Right lung (tissue), 5 donors: Measurements from ENCODE around the gene DUS2. TPM values are rescaled to one million over a fixed set of nuclear protein-coding genes. Genes with fewer than 3 reads are reported as not detected.
"Not testable (repeated sequence)": the region's sequence is repeated elsewhere in the genome, so short reads cannot be mapped to it uniquely, and the experiment has no call there.

Experiments used
- DNase-seq, 2 donors: peaks; one replicate each; pipeline ENCODE4 v3.0.0-alpha.2; 2013
- polyA plus RNA-seq, 5 donors: library from polyadenylated mRNA; unstranded; fragments of 120-200 nt; gene quantifications; one replicate each; pipeline versions ENCODE4 v1.2.1 to v1.2.3, GENCODE V29; 2013; ENCODE audit warnings: inconsistent platforms in 1 of 5, low replicate concordance in 1 of 5; ENCODE audit not compliant: insufficient read length in 5 of 5, insufficient read depth in 1 of 5

The DUS2 gene
- polyA plus RNA-seq, 5 donors, result 13.8 to 17.9 (median 14.4) TPM

- DNase-seq, result not testable (repeated sequence)
These were observed 24.8 kb upstream of the DUS2 start for GRCh38 chr16:67998231-67998778.

DNA sequence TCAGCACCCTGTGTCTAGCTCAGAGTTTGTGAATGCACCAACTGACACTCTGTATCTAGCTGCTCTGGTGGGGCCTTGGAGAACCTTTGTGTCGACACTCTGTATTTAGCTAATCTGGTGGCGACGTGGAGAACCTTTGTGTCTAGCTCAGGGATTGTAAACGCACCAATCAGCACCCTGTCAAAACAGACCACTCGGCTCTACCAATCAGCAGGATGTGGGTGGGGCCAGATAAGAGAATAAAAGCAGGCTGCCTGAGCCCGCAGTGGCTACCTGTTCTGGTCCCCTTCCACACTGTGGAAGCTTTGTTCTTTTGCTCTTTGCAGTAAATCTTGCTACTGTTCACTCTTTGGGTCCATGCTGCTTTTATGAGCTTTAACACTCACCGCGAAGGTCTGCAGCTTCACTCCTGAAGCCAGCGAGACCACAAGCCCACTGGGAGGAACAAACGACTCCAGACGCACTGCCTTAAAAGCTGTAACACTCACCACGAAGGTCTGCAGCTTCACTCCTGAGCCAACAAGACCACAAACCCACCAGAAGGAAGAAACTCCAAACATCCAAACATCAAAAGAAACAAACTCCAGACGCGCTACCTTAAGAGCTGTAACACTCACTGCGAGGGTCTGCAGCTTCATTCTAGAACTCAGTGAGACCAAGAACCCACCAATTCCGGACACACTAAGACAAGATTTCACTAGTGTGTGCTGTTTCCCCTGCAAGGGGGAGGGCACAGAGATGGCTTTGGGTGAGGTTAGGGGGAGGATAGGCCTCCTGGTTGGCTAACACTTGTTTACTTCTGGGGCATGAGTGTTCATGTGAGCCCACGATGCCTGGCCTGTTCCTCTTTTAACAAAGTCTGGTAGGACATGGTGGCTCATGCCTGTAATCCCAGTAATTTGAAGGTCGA, 24.1 kb upstream of the DUS2 start, which contains the start of gene DPEP2:
Gene DPEP2 (minus strand): TSS at position 706 of the 910 bp plus-strand sequence. CDS start 6,272 bp downstream, outside the sequence.
- not testable (repeated sequence) for DNase-seq

GRCh38 chr16:67999985-68000384, 23.1 kb upstream of the DUS2 start:
- DNase-seq, result no peak

- no peak for DNase-seq
These were observed 22.6 kb upstream of the DUS2 start for GRCh38 chr16:68000450-68000849.

GRCh38 chr16:68003031-68003430, 20.1 kb upstream of the DUS2 start:
- no peak for DNase-seq

DNA sequence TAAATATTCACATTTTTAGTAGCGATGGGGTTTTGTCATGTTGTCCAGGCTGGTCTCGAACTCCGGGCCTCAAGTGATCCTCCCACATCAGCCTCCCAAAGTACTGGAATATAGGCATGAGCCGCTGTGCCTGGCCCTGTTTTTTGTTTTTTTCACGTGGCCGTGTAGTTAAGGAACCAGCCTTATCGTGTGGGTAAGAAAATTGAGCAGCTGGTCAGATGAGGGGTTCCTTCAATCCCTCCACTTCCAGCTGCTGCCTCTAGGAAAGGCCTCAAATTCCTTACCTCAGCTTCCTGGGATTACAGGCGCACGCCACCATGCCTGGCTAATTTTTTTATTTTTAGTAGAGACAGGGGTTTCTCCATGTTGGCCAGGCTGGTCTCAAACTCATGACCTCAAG, 17.9 kb upstream of the DUS2 start:
- DNase-seq, result no peak

DNA sequence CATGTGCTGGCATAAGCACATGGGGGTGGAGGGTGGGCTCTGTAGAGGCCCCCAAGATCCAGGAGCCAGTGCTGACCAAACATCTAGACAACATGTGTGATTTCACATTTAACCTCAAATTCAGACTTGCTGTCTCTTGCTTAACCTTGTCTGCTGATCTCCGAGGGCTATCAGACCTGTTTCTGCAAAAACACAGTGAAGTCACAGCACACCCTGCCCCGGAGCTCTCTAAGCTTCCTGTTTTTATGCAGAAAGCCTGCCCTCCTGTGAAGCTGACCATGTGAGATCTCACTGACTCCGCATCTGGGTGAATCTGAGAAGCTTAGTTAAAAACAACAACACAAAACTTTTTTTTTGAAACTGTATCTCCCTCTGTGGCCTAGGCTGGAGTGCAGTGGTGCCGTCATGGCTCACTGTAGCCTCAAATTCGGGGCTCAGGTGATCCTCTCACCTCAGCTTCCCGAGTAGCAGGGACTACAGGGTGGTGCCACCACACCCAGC, 17.2 kb upstream of the DUS2 start:
- no peak for DNase-seq

GRCh38 chr16:68009157-68009735, 13.8 kb upstream of the DUS2 start:
- DNase-seq, result no peak

GRCh38 chr16:68009872-68010271, 13.2 kb upstream of the DUS2 start:
- not testable (repeated sequence) for DNase-seq

GRCh38 chr16:68013440-68013839, 9.6 kb upstream of the DUS2 start:
- no peak for DNase-seq

DNA sequence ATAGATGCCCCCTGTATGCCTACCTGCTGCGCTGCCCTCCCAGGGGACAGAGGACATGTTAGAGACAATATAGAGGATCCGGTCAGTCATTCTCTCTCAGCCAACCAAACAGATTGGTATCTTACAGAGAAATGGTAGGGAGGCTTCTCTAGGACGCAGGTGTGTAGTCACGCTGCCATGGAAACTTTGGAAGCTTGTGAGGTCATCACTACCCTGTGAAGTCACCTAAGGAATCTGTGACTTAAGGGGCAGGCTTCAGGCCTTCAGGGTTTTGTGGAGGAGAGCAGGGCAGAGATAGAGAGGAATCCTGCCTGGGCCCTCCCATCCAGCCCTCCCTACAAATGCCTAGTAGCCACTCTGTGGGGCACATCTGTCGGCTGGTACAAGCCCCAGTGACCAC, 7.4 kb upstream of the DUS2 start, which contains the start of gene DPEP2NB:
Gene DPEP2NB (minus strand): TSS at position 231 of the 400 bp plus-strand sequence. CDS start 141 bp downstream, at position 90.
- no peak for DNase-seq

- DNase-seq, result no peak
These were observed 3.9 kb upstream of the DUS2 start for GRCh38 chr16:68019167-68019680.

- DNase-seq, result no peak
These were observed 1.6 kb upstream of the DUS2 start for GRCh38 chr16:68021490-68021889.

- no peak for DNase-seq
These were observed 781 bp upstream of the DUS2 start for GRCh38 chr16:68022278-68022727.

DNA sequence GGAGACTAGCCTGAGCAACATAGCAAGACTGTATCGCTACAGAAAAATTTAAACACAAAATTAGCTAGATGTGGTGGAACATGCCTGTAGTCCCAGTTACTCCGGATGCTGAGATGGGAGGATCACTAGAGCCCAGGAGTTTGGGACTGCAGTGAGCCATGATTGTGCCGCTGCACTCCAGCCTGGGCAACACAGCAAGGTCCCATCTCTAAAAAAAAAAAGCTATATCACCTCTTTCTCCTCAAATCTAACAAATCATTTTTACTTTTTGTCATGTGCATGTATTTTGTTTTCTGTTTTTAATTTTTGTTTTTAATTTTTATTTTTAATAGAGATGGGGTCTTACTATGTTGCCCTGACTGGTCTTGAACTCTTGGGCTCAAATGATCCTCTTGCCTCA, 5.9 kb downstream of the DUS2 start:
- no peak for DNase-seq

DNA sequence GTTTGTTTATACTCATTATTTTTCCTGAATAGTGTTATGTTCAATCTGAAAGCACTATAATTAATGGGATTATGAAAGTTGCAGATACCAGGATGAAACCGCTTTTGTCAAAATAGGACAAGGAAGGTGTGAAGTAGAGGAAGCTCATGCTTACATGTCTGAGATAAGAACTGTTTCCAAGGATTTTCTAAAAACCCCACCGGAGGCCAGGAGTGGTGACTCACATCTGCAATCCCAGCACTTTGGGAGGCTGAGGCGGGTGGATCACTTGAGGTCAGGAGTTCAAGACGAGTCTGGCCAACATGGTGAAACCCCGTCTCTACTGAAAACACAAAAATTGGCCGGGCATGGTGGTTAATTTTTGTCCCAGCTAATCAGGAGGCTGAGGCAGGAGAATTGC, 7.0 kb downstream of the DUS2 start:
- DNase-seq, result not testable (repeated sequence)

- no peak for DNase-seq
These were observed 8.9 kb downstream of the DUS2 start for GRCh38 chr16:68031951-68032350.

- no peak for DNase-seq
These were observed 10.0 kb downstream of the DUS2 start for GRCh38 chr16:68033101-68033500.

- no peak for DNase-seq
These were observed 12.1 kb downstream of the DUS2 start for GRCh38 chr16:68035227-68035626.

- no peak for DNase-seq
These were observed 14.9 kb downstream of the DUS2 start for GRCh38 chr16:68037841-68038597.
